A549 treated with CpdA at 1 μM for 4 hours (cell line): ENCODE measurements around the gene SLC49A4. TPM values are rescaled to one million over a fixed set of nuclear protein-coding genes. Genes with fewer than 3 reads are reported as not detected.

Experiments used
- total RNA-seq: library from RNA; stranded (reverse); fragments of 200-300 nt; extraction: Qiagen RNA extraction; gene quantifications from 5 replicates; pipeline ENCODE4 v1.2.3, GENCODE V29; 2022; ENCODE audit warnings: low read depth

Gene SLC49A4, protein sequence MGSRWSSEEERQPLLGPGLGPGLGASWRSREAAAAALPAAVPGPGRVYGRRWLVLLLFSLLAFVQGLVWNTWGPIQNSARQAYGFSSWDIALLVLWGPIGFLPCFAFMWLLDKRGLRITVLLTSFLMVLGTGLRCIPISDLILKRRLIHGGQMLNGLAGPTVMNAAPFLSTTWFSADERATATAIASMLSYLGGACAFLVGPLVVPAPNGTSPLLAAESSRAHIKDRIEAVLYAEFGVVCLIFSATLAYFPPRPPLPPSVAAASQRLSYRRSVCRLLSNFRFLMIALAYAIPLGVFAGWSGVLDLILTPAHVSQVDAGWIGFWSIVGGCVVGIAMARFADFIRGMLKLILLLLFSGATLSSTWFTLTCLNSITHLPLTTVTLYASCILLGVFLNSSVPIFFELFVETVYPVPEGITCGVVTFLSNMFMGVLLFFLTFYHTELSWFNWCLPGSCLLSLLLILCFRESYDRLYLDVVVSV
- 11.9 to 16.7 TPM (median 14.0 TPM) in 5 replicates for total RNA-seq

DNA sequence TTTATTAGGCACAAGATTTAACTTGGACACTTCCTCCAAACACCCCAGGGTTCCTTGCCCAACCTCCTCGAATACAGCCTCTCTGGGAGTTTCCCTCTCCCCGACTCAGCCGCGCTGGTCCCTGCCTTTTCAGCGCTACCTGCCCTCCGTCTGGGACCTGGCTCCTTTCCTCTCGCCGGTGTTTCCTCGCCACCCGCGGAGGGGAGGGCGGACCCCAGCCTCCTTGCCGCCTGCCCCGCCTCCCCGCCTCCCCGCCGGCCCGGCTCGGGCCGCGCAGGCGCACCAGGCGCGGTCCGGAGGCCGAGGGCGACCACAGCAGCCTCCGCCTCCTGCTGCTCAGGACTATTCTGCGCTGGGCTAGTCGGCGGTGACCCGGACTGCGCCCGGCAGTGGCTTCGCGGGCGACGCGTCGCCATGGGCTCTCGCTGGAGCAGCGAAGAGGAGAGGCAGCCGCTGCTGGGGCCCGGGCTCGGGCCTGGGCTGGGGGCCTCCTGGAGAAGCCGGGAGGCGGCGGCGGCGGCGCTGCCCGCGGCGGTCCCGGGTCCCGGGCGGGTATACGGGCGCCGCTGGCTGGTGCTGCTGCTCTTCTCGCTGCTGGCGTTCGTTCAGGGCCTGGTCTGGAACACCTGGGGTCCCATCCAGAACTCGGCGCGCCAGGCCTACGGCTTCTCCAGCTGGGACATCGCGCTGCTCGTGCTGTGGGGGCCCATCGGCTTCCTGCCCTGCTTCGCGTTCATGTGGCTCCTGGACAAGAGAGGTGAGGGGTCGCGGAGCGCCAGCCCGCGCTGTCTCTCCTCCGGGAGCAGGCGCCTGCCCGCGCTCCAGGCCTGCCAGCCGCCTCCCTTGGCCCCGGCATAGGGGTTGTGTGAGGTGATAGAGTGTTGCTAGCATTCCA is at the start of gene SLC49A4:
Gene SLC49A4, plus strand, starts transcription at position 291 of the 895 bp plus-strand sequence. Its CDS starts 124 bp downstream, at position 415.

DNA sequence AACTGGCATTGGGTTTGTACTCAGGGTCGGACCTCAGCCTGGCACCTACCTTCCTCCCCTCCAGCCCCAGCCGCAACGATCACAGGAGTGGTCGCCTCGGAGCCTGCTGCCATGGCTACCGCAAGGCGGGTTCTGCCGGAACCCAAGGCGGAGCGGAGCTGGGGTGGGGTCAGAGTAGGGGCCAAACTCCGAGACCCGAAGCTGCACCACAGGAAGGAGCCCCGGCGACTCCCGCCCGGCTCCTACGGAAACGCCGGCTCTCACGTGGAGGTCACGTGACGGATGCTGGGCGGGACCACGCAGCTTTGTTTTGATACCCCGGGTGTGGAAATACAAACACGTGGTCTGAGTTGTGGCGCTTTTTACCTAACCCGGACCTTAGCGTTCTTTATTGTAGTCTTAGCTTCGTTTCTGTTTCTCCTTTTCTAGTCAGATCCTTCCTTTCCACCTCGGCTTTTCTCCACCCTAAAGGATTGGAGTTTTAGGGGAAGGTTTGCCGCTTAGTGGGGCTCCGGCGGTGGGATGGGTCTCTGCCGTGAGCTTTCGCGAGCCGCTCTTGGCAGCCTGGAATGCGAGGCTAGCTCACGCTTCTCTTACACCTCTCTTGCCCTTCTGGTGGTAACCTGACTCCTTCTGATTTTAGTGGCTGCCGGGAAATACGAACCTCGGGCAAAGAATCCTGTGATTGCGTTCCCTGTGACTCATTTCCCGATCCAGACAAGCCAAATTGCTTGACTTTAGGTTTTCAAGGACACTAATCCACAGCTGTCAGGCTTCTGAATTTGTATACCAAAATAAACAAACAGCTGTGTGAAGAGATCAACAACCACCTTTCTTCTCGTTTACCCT is 1.1 kb upstream of the SLC49A4 start, which contains the start of gene HSPBAP1:
Gene HSPBAP1, minus strand, starts transcription at position 264 of the 849 bp plus-strand sequence. Its CDS starts 151 bp downstream, at position 113.

Other genes starting within 250 kb of the SLC49A4 start
- 5.0 to 6.1 TPM (median 5.3 TPM) in 5 replicates for gene PARP9, start 230.8 kb upstream of the SLC49A4 start, total RNA-seq
- 7.2 to 11.6 TPM (median 8.2 TPM) in 5 replicates for gene DTX3L, start 230.7 kb upstream of the SLC49A4 start, total RNA-seq
- gene PARP15, start 217.4 kb upstream of the SLC49A4 start, total RNA-seq: not detected in 5 replicates
- 9.2 to 13.2 TPM (median 10.1 TPM) in 5 replicates for gene PARP14, start 114.2 kb upstream of the SLC49A4 start, total RNA-seq
- gene HSPBAP1, start 1.2 kb upstream of the SLC49A4 start, total RNA-seq: 6.2 to 7.1 TPM (median 6.6 TPM) in 5 replicates
- gene SEMA5B, start 232.7 kb downstream of the SLC49A4 start, total RNA-seq: 0.17 to 0.40 TPM (median 0.29 TPM) in 5 replicates